HepG2 (cell line): Measurements from ENCODE around the gene FKBP1A. TPM values are rescaled to one million over a fixed set of nuclear protein-coding genes. Genes with fewer than 3 reads are reported as not detected.
A peak's percentile ranks its signal among the peaks of the same experiment; 100 is the strongest.

ENCODE experiments used
- BRD4 ChIP-seq: sonication (generic); formaldehyde crosslinking; IDR thresholded peaks from 2 replicates; pipeline ENCODE4 v1.4.0; 2020; ENCODE audit warnings: missing genetic modification reagents
- CHD4 ChIP-seq: fragments of 200-600 bp; sonication (generic); IDR thresholded peaks from 2 replicates; pipeline ENCODE4 v1.7.0; 2017; ENCODE audit warnings: mild to moderate bottlenecking, low read length, borderline replicate concordance
- FOXC1 ChIP-seq: sonication (generic); formaldehyde crosslinking; IDR thresholded peaks from 2 replicates; pipeline ENCODE4 v1.8.0; 2022; ENCODE audit warnings: mild to moderate bottlenecking, missing genetic modification reagents, borderline replicate concordance
- HNF4G ChIP-seq, 2 experiments: sonication (generic) in 1 of 2; formaldehyde crosslinking in 1 of 2; IDR thresholded peaks; 2 replicates each; pipeline versions ENCODE4 v1.4.0 to v1.6.1; 2011 to 2020; ENCODE audit warnings: borderline replicate concordance in 2 of 2, low read depth in 2 of 2, mild to moderate bottlenecking in 2 of 2, low read length in 1 of 2, missing genetic modification reagents in 1 of 2, moderate library complexity in 1 of 2
- HOXA5 ChIP-seq: sonication (generic); formaldehyde crosslinking; IDR thresholded peaks from 2 replicates; pipeline ENCODE4 v1.4.0; 2020; ENCODE audit warnings: missing genetic modification reagents
- IRX3 ChIP-seq: sonication (generic); formaldehyde crosslinking; IDR thresholded peaks from 2 replicates; pipeline ENCODE4 v1.8.1; 2023; ENCODE audit warnings: mild to moderate bottlenecking, low read depth, missing genetic modification reagents, borderline replicate concordance
- MTF2 ChIP-seq: sonication (generic); formaldehyde crosslinking; IDR thresholded peaks from 2 replicates; pipeline ENCODE4 v1.5.0; 2020; ENCODE audit warnings: missing genetic modification reagents, borderline replicate concordance
- NCOA1 ChIP-seq: sonication (generic); formaldehyde crosslinking; IDR thresholded peaks from 2 replicates; pipeline ENCODE4 v1.9.0; 2021; ENCODE audit warnings: missing genetic modification reagents
- NFATC3 ChIP-seq: sonication (generic); formaldehyde crosslinking; IDR thresholded peaks from 2 replicates; pipeline ENCODE4 v1.5.1; 2020; ENCODE audit warnings: mild to moderate bottlenecking, missing genetic modification reagents
- ZFAT ChIP-seq: sonication (generic); formaldehyde crosslinking; conservative IDR thresholded peaks from 2 replicates; pipeline ENCODE4 v1.8.1; 2023; ENCODE audit warnings: missing genetic modification reagents, inconsistent platforms
- ZNF354B ChIP-seq: sonication (generic); formaldehyde crosslinking; IDR thresholded peaks from 2 replicates; pipeline ENCODE4 v1.8.0; 2022; ENCODE audit warnings: mild to moderate bottlenecking, missing genetic modification reagents
- ZNF816 ChIP-seq: sonication (generic); formaldehyde crosslinking; IDR thresholded peaks from 2 replicates; pipeline ENCODE4 v1.8.0; 2022; ENCODE audit warnings: missing genetic modification reagents, mild to moderate bottlenecking, borderline replicate concordance
- polyA plus RNA-seq, 8 experiments: library from polyadenylated mRNA; depleted of rRNA in 3 of 8; stranded (reverse) in 7 of 8; unstranded in 1 of 8; fragments of >200 nt; fragmentation: Illumina TruSeq in 4 of 8; extraction: Trizol in 4 of 8; gene quantifications; 2 replicates each; pipeline versions ENCODE4 v1.2.1 to v1.2.3, GENCODE V29; 2011 to 2016; ENCODE audit warnings: low read depth in 4 of 8, missing spikeins in 1 of 8, mixed read lengths in 1 of 8; ENCODE audit not compliant: insufficient read depth in 1 of 8
- total RNA-seq, 5 experiments: library from RNA; depleted of rRNA; stranded (reverse); fragments of >200 nt; fragmentation: Illumina TruSeq; extraction: Trizol; gene quantifications; 2 replicates each; pipeline ENCODE4 v1.2.3, GENCODE V29; 2016; ENCODE audit warnings: low read depth in 1 of 5
- TF ChIP-seq, protein P1 (sequence below): sonication (generic); formaldehyde crosslinking; IDR thresholded peaks from 2 replicates; pipeline ENCODE4 v1.4.0; 2020; ENCODE audit warnings: missing genetic modification reagents, borderline replicate concordance
- TF ChIP-seq, protein P2 (sequence below): sonication (generic); formaldehyde crosslinking; conservative IDR thresholded peaks from 2 replicates; pipeline ENCODE4 v1.8.1; 2023; ENCODE audit warnings: missing genetic modification reagents
- TF ChIP-seq, protein P3 (sequence below): sonication (generic); formaldehyde crosslinking; IDR thresholded peaks from 2 replicates; pipeline ENCODE4 v1.4.0; 2020; ENCODE audit warnings: missing genetic modification reagents
- TF ChIP-seq, protein P4 (sequence below): sonication (generic); formaldehyde crosslinking; IDR thresholded peaks from 2 replicates; pipeline ENCODE4 v1.8.1; 2023; ENCODE audit warnings: mild to moderate bottlenecking, moderate library complexity, missing genetic modification reagents

The FKBP1A gene
- total and polyA plus RNA-seq, 2 of the 13 experiments (the other 11 are each of a cell fraction or from before 2014, with no cell fraction given), result 119 to 468 TPM

DNA sequence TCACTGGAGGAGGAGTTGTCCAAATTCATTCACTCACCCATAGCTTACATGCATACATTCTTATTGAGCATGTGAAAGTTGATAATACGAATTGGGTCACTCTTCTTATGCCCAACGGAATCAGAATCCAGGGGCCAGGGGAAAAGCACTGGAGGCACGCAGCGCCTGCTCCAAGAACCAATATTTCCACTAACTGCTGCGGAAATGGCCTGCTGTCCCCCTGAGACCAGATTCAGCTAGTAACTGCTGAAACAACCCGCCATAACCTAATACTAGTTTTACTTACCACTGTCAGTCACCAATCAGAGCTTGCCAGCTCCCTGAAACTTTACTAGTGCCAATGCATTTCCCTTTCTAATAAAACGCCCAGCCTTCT is 641 bp upstream of the FKBP1A start (continued):
- TF ChIP-seq, protein P1, sequence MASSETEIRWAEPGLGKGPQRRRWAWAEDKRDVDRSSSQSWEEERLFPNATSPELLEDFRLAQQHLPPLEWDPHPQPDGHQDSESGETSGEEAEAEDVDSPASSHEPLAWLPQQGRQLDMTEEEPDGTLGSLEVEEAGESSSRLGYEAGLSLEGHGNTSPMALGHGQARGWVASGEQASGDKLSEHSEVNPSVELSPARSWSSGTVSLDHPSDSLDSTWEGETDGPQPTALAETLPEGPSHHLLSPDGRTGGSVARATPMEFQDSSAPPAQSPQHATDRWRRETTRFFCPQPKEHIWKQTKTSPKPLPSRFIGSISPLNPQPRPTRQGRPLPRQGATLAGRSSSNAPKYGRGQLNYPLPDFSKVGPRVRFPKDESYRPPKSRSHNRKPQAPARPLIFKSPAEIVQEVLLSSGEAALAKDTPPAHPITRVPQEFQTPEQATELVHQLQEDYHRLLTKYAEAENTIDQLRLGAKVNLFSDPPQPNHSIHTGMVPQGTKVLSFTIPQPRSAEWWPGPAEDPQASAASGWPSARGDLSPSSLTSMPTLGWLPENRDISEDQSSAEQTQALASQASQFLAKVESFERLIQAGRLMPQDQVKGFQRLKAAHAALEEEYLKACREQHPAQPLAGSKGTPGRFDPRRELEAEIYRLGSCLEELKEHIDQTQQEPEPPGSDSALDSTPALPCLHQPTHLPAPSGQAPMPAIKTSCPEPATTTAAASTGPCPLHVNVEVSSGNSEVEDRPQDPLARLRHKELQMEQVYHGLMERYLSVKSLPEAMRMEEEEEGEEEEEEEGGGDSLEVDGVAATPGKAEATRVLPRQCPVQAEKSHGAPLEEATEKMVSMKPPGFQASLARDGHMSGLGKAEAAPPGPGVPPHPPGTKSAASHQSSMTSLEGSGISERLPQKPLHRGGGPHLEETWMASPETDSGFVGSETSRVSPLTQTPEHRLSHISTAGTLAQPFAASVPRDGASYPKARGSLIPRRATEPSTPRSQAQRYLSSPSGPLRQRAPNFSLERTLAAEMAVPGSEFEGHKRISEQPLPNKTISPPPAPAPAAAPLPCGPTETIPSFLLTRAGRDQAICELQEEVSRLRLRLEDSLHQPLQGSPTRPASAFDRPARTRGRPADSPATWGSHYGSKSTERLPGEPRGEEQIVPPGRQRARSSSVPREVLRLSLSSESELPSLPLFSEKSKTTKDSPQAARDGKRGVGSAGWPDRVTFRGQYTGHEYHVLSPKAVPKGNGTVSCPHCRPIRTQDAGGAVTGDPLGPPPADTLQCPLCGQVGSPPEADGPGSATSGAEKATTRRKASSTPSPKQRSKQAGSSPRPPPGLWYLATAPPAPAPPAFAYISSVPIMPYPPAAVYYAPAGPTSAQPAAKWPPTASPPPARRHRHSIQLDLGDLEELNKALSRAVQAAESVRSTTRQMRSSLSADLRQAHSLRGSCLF, result no peak
- TF ChIP-seq, protein P2, sequence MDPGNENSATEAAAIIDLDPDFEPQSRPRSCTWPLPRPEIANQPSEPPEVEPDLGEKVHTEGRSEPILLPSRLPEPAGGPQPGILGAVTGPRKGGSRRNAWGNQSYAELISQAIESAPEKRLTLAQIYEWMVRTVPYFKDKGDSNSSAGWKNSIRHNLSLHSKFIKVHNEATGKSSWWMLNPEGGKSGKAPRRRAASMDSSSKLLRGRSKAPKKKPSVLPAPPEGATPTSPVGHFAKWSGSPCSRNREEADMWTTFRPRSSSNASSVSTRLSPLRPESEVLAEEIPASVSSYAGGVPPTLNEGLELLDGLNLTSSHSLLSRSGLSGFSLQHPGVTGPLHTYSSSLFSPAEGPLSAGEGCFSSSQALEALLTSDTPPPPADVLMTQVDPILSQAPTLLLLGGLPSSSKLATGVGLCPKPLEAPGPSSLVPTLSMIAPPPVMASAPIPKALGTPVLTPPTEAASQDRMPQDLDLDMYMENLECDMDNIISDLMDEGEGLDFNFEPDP (CRISPR knock-in tag), result 0 out of 2 replicates have a peak, but pooled peaks have one; percentile 92
- 0 out of 2 replicates have a peak, but pooled peaks have one; percentile 48 for TF ChIP-seq ZFAT (CRISPR knock-in tag)
- TF ChIP-seq, protein P3, sequence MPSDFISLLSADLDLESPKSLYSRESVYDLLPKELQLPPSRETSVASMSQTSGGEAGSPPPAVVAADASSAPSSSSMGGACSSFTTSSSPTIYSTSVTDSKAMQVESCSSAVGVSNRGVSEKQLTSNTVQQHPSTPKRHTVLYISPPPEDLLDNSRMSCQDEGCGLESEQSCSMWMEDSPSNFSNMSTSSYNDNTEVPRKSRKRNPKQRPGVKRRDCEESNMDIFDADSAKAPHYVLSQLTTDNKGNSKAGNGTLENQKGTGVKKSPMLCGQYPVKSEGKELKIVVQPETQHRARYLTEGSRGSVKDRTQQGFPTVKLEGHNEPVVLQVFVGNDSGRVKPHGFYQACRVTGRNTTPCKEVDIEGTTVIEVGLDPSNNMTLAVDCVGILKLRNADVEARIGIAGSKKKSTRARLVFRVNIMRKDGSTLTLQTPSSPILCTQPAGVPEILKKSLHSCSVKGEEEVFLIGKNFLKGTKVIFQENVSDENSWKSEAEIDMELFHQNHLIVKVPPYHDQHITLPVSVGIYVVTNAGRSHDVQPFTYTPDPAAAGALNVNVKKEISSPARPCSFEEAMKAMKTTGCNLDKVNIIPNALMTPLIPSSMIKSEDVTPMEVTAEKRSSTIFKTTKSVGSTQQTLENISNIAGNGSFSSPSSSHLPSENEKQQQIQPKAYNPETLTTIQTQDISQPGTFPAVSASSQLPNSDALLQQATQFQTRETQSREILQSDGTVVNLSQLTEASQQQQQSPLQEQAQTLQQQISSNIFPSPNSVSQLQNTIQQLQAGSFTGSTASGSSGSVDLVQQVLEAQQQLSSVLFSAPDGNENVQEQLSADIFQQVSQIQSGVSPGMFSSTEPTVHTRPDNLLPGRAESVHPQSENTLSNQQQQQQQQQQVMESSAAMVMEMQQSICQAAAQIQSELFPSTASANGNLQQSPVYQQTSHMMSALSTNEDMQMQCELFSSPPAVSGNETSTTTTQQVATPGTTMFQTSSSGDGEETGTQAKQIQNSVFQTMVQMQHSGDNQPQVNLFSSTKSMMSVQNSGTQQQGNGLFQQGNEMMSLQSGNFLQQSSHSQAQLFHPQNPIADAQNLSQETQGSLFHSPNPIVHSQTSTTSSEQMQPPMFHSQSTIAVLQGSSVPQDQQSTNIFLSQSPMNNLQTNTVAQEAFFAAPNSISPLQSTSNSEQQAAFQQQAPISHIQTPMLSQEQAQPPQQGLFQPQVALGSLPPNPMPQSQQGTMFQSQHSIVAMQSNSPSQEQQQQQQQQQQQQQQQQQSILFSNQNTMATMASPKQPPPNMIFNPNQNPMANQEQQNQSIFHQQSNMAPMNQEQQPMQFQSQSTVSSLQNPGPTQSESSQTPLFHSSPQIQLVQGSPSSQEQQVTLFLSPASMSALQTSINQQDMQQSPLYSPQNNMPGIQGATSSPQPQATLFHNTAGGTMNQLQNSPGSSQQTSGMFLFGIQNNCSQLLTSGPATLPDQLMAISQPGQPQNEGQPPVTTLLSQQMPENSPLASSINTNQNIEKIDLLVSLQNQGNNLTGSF, result peak; percentile 63; the same call in 1 of the 2 replicates
- 0 out of 2 replicates have a peak, but pooled peaks have one; percentile 41 for TF ChIP-seq NFATC3 (CRISPR knock-in tag)
- 0 out of 2 replicates have a peak, but pooled peaks have one; percentile 32 for TF ChIP-seq ZNF354B (CRISPR knock-in tag)
- TF ChIP-seq ZNF816 (CRISPR knock-in tag), result peak; percentile 13; the same call in 1 of the 2 replicates
- 0 out of 2 replicates have a peak, but pooled peaks have one; percentile 10 for TF ChIP-seq FOXC1
- TF ChIP-seq, protein P4, sequence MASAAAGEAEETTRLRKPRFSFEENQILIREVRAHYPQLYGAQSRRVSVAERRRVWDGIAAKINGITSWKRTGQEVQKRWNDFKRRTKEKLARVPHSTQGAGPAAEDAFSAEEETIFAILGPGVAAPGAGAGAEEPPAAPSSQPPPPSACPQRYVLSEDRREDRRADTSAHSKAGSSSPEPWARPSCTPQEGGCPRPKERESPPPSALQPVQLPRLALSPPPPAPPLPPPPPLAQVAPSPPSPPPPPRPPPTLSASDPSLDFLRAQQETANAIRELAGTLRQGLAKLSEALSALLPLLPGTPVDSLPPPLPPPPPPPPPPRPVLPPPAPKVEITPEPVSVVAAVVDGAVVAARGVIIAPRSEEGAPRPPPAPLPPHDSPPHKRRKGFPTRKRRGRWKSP, result peak; percentile 16; the same call in 1 of the 2 replicates
- peak; percentile 66; the same call in 1 of the 2 replicates for TF ChIP-seq BRD4
- no peak for TF ChIP-seq HNF4G (IDR thresholded peaks at IDR 0.05; ENCODE audit: borderline replicate concordance, low read depth, low read length)
- no peak for TF ChIP-seq HNF4G (CRISPR knock-in tag; IDR thresholded peaks at IDR 0.05; ENCODE audit: borderline replicate concordance, low read depth)
- 0 out of 2 replicates have a peak, but pooled peaks have one; percentile 20 for TF ChIP-seq NCOA1 (CRISPR knock-in tag)
- TF ChIP-seq MTF2 (CRISPR knock-in tag), result 0 out of 2 replicates have a peak, but pooled peaks have one; percentile 32
- peak; percentile 34; the same call in 1 of the 2 replicates for TF ChIP-seq IRX3 (CRISPR knock-in tag)
- no peak for TF ChIP-seq CHD4
- no peak for TF ChIP-seq HOXA5 (CRISPR knock-in tag)
